ENCODE results near the gene MALL.

GRCh38 chr2:110157153-110157793 is 41.7 kb upstream of the MALL start:
- TF ChIP-seq CTCF (IDR thresholded peaks at IDR 0.05) (peak; percentile 46 to 74 (median 54)), EP300 (IDR thresholded peaks at IDR 0.05) (no peak)

Measured in tibial nerve (tissue), 4 donors.